SK-N-SH (cell line): ENCODE data around the gene SART1. TPM values are rescaled to one million over a fixed set of nuclear protein-coding genes. Genes with fewer than 3 reads are reported as not detected.
A peak's percentile ranks its signal among the peaks of the same experiment; 100 is the strongest.

Source experiments
- CTCF ChIA-PET: fragments of 300-600, 350-600 bp; formaldehyde crosslinking; extraction: SDS; loops from one replicate; lab custom pipeline; 2021; lab: Yijun Ruan, JAX
- POLR2A ChIA-PET: fragments of 350-600 bp; sonication (Branson Sonifier 250); formaldehyde crosslinking; extraction: SDS; loops from one replicate; lab custom pipeline; 2020; ENCODE audit warnings: antibody characterized with exemption, inconsistent platforms; lab: Yijun Ruan, JAX
- DNase-seq: peaks from one replicate; pipeline ENCODE4 v3.0.0; 2012
- H2AFZ ChIP-seq: fragments of 200-600 bp; sonication (generic); 2 replicates; pipeline ENCODE4 v1.8.1; 2016; ENCODE audit warnings: antibody characterized with exemption, mild to moderate bottlenecking, low read depth
- H3F3A ChIP-seq: fragments of 200-600 bp; sonication (generic); replicated peaks from 2 replicates; pipeline ENCODE3; 2016; ENCODE audit warnings: antibody characterized with exemption, mild to moderate bottlenecking; ENCODE audit not compliant: insufficient read depth
- H3K27ac ChIP-seq, 2 experiments: fragments of 200-500 bp in 1 of 2; fragments of 200-600 bp in 1 of 2; sonication (Bioruptor generic) in 1 of 2; sonication (generic), shearing (Covaris generic) in 1 of 2; 2 replicates each; pipeline versions ENCODE4 v1.5.1 to v1.6.1; 2014 to 2016; ENCODE audit warnings: low read depth in 2 of 2, inconsistent platforms in 1 of 2, low read length in 1 of 2, mild to moderate bottlenecking in 1 of 2, mixed read lengths in 1 of 2
- H3K27me3 ChIP-seq: fragments of 200-600 bp; sonication (generic), shearing (Covaris generic); 2 replicates; pipeline ENCODE4 v1.6.1; 2016; ENCODE audit warnings: mixed run types; ENCODE audit not compliant: insufficient read depth
- H3K36me3 ChIP-seq, 2 experiments: fragments of 200-500 bp in 1 of 2; fragments of 200-600 bp in 1 of 2; sonication (Bioruptor generic) in 1 of 2; sonication (generic) in 1 of 2; replicated peaks in 1 of 2; 2 replicates each; pipeline versions ENCODE3 to v1.5.1; 2014 to 2016; ENCODE audit warnings: low read length in 1 of 2, mild to moderate bottlenecking in 1 of 2; ENCODE audit not compliant: insufficient read depth in 2 of 2, control insufficient read depth in 1 of 2
- H3K4me1 ChIP-seq, 2 experiments: fragments of 200-500 bp in 1 of 2; fragments of 200-600 bp in 1 of 2; sonication (Bioruptor generic) in 1 of 2; sonication (generic), shearing (Covaris generic) in 1 of 2; 2 replicates each; pipeline versions ENCODE4 v1.5.1 to v1.6.1; 2014 to 2016; ENCODE audit warnings: low read depth in 1 of 2, low read length in 1 of 2, mixed run types in 1 of 2; ENCODE audit not compliant: insufficient read depth in 2 of 2, control insufficient read depth in 1 of 2
- H3K4me2 ChIP-seq: fragments of 200-600 bp; sonication (generic), shearing (Covaris generic); 2 replicates; pipeline ENCODE4 v1.6.1; 2017; ENCODE audit warnings: mixed run types
- H3K4me3 ChIP-seq, 2 experiments: fragments of 200-500 bp in 1 of 2; fragments of 200-600 bp in 1 of 2; sonication (Bioruptor generic) in 1 of 2; sonication (generic), shearing (Covaris generic) in 1 of 2; 2 replicates each; pipeline versions ENCODE4 v1.5.1 to v1.8.1; 2014 to 2016; ENCODE audit warnings: low read depth in 2 of 2, inconsistent platforms in 1 of 2, low read length in 1 of 2, mild to moderate bottlenecking in 1 of 2, mixed read lengths in 1 of 2, moderate library complexity in 1 of 2
- H3K79me2 ChIP-seq: fragments of 200-600 bp; sonication (generic); 2 replicates; pipeline ENCODE4 v1.8.1; 2017; ENCODE audit warnings: mild to moderate bottlenecking; ENCODE audit not compliant: insufficient read depth
- H3K9ac ChIP-seq: fragments of 200-600 bp; sonication (generic); 2 replicates; pipeline ENCODE4 v1.6.1; 2017; ENCODE audit warnings: mixed run types
- H3K9me2 ChIP-seq: fragments of 200-600 bp; sonication (generic); 2 replicates; pipeline ENCODE4 v1.6.1; 2017; ENCODE audit warnings: mixed run types
- H3K9me3 ChIP-seq: fragments of 200-600 bp; sonication (generic); 2 replicates; pipeline ENCODE4 v1.6.1; 2017; ENCODE audit warnings: mixed run types, mild to moderate bottlenecking, moderate library complexity
- H4K20me1 ChIP-seq: fragments of 200-600 bp; sonication (generic); 2 replicates; pipeline ENCODE4 v1.6.1; 2017; ENCODE audit warnings: mild to moderate bottlenecking, mixed run types; ENCODE audit not compliant: insufficient read depth
- CHD2 ChIP-seq: fragments of 150-350 bp; IDR thresholded peaks from 2 replicates; pipeline ENCODE4 v1.6.1; 2018; ENCODE audit warnings: low read length; ENCODE audit not compliant: partially characterized antibody
- ELF1 ChIP-seq: IDR thresholded peaks from 2 replicates; pipeline ENCODE4 v1.4.0; 2012
- EP300 ChIP-seq, 2 experiments: IDR thresholded peaks; 2 replicates each; pipeline versions ENCODE4 v1.4.0 to v1.6.1; 2012; ENCODE audit warnings: borderline replicate concordance in 1 of 2, low read depth in 1 of 2, low read length in 1 of 2
- EZH2phosphoT487 ChIP-seq: fragments of 200-600 bp; sonication (generic); IDR thresholded peaks from 2 replicates; pipeline ENCODE4 v1.6.1; 2017; ENCODE audit warnings: low read depth, mixed run types, mild to moderate bottlenecking, antibody characterized with exemption, moderate library complexity, borderline replicate concordance
- FOSL2 ChIP-seq: IDR thresholded peaks from 2 replicates; pipeline ENCODE4 v1.4.0; 2012; ENCODE audit warnings: low read depth, mild to moderate bottlenecking, moderate library complexity, borderline replicate concordance
- FOXM1 ChIP-seq: IDR thresholded peaks from 2 replicates; pipeline ENCODE4 v1.4.0; 2012; ENCODE audit warnings: low read depth, mild to moderate bottlenecking
- GABPA ChIP-seq: IDR thresholded peaks from 2 replicates; pipeline ENCODE4 v1.4.0; 2012; ENCODE audit warnings: low read depth, mild to moderate bottlenecking
- MEF2A ChIP-seq: IDR thresholded peaks from 2 replicates; pipeline ENCODE4 v1.4.0; 2012; ENCODE audit warnings: low read depth, borderline replicate concordance
- NRF1 ChIP-seq: IDR thresholded peaks from 2 replicates; pipeline ENCODE4 v1.6.1; 2012; ENCODE audit warnings: low read depth, mild to moderate bottlenecking, low read length
- POLR2AphosphoS5 ChIP-seq: IDR thresholded peaks from 2 replicates; pipeline ENCODE4 v1.6.1; 2012; ENCODE audit warnings: low read depth, low read length
- RXRA ChIP-seq: IDR thresholded peaks from 2 replicates; pipeline ENCODE4 v1.4.0; 2012; ENCODE audit warnings: low read depth, mild to moderate bottlenecking, borderline replicate concordance
- SIN3A ChIP-seq: IDR thresholded peaks from 2 replicates; pipeline ENCODE4 v1.6.1; 2012; ENCODE audit warnings: low read depth, mild to moderate bottlenecking, low read length, moderate library complexity, borderline replicate concordance
- TAF1 ChIP-seq: IDR thresholded peaks from 2 replicates; pipeline ENCODE4 v1.6.1; 2012; ENCODE audit warnings: low read depth, mild to moderate bottlenecking, low read length, moderate library complexity, borderline replicate concordance
- TCF12 ChIP-seq: IDR thresholded peaks from 2 replicates; pipeline ENCODE4 v1.4.0; 2012
- TEAD4 ChIP-seq: IDR thresholded peaks from 2 replicates; pipeline ENCODE4 v1.4.0; 2012; ENCODE audit warnings: mild to moderate bottlenecking, borderline replicate concordance; ENCODE audit not compliant: insufficient read depth
- YY1 ChIP-seq: IDR thresholded peaks from 2 replicates; pipeline ENCODE4 v1.4.0; 2012; ENCODE audit warnings: low read depth, mild to moderate bottlenecking
- WGBS: methylation state at CpG from one replicate; pipeline ENCODE4 v1.1.6; 2017; ENCODE audit warnings: low lambda C conversion rate; 5-methylcytosine and 5-hydroxymethylcytosine counted together
- polyA plus RNA-seq, 3 experiments: library from polyadenylated mRNA; depleted of rRNA; stranded (reverse); fragments of >200 nt; gene quantifications; 2 replicates each; pipeline ENCODE4 v1.2.3, GENCODE V29; 2012
- TF ChIP-seq, protein P1 (sequence below): IDR thresholded peaks from 2 replicates; pipeline ENCODE4 v1.4.0; 2012; ENCODE audit warnings: low read depth, borderline replicate concordance
- TF ChIP-seq, protein P2 (sequence below): IDR thresholded peaks from 2 replicates; pipeline ENCODE4 v1.6.1; 2012; ENCODE audit warnings: mild to moderate bottlenecking, low read depth, low read length, moderate library complexity
- TF ChIP-seq, protein P3 (sequence below): IDR thresholded peaks from 2 replicates; pipeline ENCODE4 v1.4.0; 2012; ENCODE audit warnings: low read depth
- TF ChIP-seq, protein P4 (sequence below): fragments of 150-350 bp; IDR thresholded peaks from 2 replicates; pipeline ENCODE4 v1.6.1; 2016; ENCODE audit warnings: mild to moderate bottlenecking, low read depth, low read length
- TF ChIP-seq, protein P5 (sequence below): fragments of 200-600 bp; sonication (generic); IDR thresholded peaks from 2 replicates; pipeline ENCODE4 v1.6.1; 2017; ENCODE audit warnings: antibody characterized with exemption, mild to moderate bottlenecking, moderate library complexity

Gene SART1
- polyA plus RNA-seq, 1 of the 3 experiments (the other 2 are of a cell fraction): 73.6 TPM

DNA sequence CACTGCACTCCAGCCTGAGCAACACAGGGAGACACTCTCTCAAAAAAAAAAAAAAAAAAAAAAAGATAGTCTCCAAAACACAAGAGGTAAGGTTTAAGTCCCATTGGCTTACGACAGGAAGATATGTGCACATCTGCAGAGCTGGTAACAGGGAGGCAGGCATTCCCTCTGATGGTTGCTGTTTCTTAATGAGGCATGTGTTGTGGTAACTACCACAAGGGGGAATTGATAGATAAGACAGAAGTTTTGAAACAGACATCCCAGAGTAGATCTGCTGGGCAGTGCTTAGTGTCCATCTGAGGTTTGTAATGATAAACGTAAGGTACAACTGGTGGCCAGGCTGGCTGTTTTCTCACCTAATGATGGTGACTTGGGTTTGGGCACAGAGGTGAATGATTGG lies 35.8 kb downstream of the SART1 start (continued):
- TF ChIP-seq GABPA (no peak), RXRA (no peak)

DNA sequence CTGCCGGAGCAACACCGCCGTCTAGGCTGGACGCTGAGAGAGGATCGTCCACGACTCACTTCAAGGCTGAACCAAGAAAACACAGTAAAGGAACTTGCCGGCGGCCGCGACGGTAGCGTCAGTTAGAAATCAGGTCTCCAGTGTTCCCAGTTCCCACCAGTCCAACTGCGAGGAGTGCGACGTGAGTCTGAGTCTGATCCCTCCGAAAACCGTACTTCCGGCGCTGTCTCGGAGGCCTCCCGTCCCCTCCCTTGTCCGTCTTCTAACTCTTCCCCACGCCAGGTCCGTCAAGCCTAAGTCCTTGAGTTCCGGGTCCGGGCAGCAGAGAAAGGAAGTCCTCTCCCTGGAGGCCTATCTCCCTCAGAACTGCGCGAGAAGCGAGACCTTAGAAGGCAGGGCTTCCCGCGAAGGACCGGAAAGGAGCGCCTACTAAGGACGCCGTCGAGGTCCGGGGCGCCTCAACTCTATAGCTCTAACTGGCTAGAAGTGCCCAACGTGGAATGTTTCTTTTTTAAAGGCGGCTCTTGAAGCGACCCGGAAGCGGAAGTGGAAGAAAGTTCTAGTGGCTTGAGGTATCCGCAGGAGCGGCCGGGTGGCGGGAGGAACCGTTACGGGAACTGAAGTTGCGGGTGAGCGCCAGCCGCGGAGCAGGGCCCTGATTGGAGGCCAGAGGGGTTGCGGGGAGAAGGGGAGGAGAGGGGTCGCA lies 40.6 kb downstream of the SART1 start, which contains the start of the genes BANF1 and EIF1AD:
Gene BANF1, plus strand, starts transcription at position 562 of the 706 bp plus-strand sequence. CDS start 748 bp downstream, outside the sequence.
Gene EIF1AD, minus strand, starts transcription at position 216 of the 706 bp plus-strand sequence. CDS start 1,768 bp downstream, outside the sequence.
- peaks cover 45 to 48% of the 10 kb centered on the region in 2 experiments for H3K36me3 ChIP-seq
- no peaks in the 10 kb centered on the region for H3K9me3 ChIP-seq
- H3K9ac ChIP-seq: peak within 1 kb of the TSS; percentile 95
- H3K27me3 ChIP-seq: no peaks in the 10 kb centered on the region
- DNase-seq: peak; percentile 90
- no peaks in the 10 kb centered on the region for H3K9me2 ChIP-seq
- POLR2A ChIA-PET: interaction anchor here (0.5 to 2.0 kb wide), 6 partner anchors 36 to 142 kb away, joined by 5 to 11 read pairs (median 6); partner anchors contain the start of genes FIBP, MUS81, SART1 and SF3B2
- H3F3A ChIP-seq: peaks cover 39% of the 10 kb centered on the region
- peaks cover 4% of the 10 kb centered on the region; the same call in 1 of the 2 replicates for H4K20me1 ChIP-seq
- peak within 1 kb of the TSS; percentile 95 to 99 for H3K4me3 ChIP-seq
- WGBS: 1% methylated on average over 50 of the region's 55 CpGs
- peak within 1 kb of the TSS; percentile 87 for H2AFZ ChIP-seq
- CTCF ChIA-PET: interaction anchor here (0.8 to 1.9 kb wide), 10 partner anchors 11 to 299 kb away, joined by 3 to 14 read pairs (median 4); no protein-coding TSS in a partner anchor
- H3K4me2 ChIP-seq: peak within 1 kb of the TSS; percentile 96
- H3K79me2 ChIP-seq: peaks cover 73% of the 10 kb centered on the region
- H3K27ac ChIP-seq: peak within 1 kb of the TSS; percentile 98
- peaks cover 6 to 11% of the 10 kb centered on the region in 2 experiments; a peak in 3 of 4 replicates for H3K4me1 ChIP-seq
- TF ChIP-seq TAF1: peak; percentile 92
- TF ChIP-seq FOSL2: no peak; the same call in 1 of the 2 replicates
- TF ChIP-seq, protein P1, sequence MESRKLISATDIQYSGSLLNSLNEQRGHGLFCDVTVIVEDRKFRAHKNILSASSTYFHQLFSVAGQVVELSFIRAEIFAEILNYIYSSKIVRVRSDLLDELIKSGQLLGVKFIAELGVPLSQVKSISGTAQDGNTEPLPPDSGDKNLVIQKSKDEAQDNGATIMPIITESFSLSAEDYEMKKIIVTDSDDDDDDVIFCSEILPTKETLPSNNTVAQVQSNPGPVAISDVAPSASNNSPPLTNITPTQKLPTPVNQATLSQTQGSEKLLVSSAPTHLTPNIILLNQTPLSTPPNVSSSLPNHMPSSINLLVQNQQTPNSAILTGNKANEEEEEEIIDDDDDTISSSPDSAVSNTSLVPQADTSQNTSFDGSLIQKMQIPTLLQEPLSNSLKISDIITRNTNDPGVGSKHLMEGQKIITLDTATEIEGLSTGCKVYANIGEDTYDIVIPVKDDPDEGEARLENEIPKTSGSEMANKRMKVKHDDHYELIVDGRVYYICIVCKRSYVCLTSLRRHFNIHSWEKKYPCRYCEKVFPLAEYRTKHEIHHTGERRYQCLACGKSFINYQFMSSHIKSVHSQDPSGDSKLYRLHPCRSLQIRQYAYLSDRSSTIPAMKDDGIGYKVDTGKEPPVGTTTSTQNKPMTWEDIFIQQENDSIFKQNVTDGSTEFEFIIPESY: peak; percentile 96
- TF ChIP-seq TCF12: peak; percentile 26; the same call in 1 of the 2 replicates
- peak; percentile 98 for TF ChIP-seq CHD2
- TF ChIP-seq MEF2A: peak; percentile 10; the same call in 1 of the 2 replicates
- no peak for TF ChIP-seq EZH2phosphoT487
- 0 out of 2 replicates have a peak, but pooled peaks have one; percentile 62 for TF ChIP-seq FOXM1
- TF ChIP-seq, protein P2, sequence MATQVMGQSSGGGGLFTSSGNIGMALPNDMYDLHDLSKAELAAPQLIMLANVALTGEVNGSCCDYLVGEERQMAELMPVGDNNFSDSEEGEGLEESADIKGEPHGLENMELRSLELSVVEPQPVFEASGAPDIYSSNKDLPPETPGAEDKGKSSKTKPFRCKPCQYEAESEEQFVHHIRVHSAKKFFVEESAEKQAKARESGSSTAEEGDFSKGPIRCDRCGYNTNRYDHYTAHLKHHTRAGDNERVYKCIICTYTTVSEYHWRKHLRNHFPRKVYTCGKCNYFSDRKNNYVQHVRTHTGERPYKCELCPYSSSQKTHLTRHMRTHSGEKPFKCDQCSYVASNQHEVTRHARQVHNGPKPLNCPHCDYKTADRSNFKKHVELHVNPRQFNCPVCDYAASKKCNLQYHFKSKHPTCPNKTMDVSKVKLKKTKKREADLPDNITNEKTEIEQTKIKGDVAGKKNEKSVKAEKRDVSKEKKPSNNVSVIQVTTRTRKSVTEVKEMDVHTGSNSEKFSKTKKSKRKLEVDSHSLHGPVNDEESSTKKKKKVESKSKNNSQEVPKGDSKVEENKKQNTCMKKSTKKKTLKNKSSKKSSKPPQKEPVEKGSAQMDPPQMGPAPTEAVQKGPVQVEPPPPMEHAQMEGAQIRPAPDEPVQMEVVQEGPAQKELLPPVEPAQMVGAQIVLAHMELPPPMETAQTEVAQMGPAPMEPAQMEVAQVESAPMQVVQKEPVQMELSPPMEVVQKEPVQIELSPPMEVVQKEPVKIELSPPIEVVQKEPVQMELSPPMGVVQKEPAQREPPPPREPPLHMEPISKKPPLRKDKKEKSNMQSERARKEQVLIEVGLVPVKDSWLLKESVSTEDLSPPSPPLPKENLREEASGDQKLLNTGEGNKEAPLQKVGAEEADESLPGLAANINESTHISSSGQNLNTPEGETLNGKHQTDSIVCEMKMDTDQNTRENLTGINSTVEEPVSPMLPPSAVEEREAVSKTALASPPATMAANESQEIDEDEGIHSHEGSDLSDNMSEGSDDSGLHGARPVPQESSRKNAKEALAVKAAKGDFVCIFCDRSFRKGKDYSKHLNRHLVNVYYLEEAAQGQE: peak; percentile 24; the same call in 1 of the 2 replicates
- TF ChIP-seq EP300 (IDR thresholded peaks at IDR 0.05; ENCODE audit: borderline replicate concordance in 1 of 2, low read depth in 1 of 2, low read length in 1 of 2): peak; percentile 2 to 42; a peak in 1 of 4 replicates
- peak; percentile 88 for TF ChIP-seq SIN3A
- TF ChIP-seq TEAD4: no peak
- TF ChIP-seq, protein P3, sequence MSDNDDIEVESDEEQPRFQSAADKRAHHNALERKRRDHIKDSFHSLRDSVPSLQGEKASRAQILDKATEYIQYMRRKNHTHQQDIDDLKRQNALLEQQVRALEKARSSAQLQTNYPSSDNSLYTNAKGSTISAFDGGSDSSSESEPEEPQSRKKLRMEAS: peak; percentile 90
- peak; percentile 94 for TF ChIP-seq GABPA
- TF ChIP-seq ELF1: peak; percentile 90
- 0 out of 2 replicates have a peak, but pooled peaks have one; percentile 68 for TF ChIP-seq YY1
- TF ChIP-seq NRF1: no peak
- TF ChIP-seq, protein P4, sequence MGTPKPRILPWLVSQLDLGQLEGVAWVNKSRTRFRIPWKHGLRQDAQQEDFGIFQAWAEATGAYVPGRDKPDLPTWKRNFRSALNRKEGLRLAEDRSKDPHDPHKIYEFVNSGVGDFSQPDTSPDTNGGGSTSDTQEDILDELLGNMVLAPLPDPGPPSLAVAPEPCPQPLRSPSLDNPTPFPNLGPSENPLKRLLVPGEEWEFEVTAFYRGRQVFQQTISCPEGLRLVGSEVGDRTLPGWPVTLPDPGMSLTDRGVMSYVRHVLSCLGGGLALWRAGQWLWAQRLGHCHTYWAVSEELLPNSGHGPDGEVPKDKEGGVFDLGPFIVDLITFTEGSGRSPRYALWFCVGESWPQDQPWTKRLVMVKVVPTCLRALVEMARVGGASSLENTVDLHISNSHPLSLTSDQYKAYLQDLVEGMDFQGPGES: no peak
- peak; percentile 74 for TF ChIP-seq POLR2AphosphoS5
- TF ChIP-seq, protein P5, sequence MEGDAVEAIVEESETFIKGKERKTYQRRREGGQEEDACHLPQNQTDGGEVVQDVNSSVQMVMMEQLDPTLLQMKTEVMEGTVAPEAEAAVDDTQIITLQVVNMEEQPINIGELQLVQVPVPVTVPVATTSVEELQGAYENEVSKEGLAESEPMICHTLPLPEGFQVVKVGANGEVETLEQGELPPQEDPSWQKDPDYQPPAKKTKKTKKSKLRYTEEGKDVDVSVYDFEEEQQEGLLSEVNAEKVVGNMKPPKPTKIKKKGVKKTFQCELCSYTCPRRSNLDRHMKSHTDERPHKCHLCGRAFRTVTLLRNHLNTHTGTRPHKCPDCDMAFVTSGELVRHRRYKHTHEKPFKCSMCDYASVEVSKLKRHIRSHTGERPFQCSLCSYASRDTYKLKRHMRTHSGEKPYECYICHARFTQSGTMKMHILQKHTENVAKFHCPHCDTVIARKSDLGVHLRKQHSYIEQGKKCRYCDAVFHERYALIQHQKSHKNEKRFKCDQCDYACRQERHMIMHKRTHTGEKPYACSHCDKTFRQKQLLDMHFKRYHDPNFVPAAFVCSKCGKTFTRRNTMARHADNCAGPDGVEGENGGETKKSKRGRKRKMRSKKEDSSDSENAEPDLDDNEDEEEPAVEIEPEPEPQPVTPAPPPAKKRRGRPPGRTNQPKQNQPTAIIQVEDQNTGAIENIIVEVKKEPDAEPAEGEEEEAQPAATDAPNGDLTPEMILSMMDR: no peak
